Fibroblast of peridontal ligament (primary cell): ENCODE data around the gene BORCS5.
"Not testable (repeated sequence)": the region's sequence is repeated elsewhere in the genome, so short reads cannot be mapped to it uniquely, and the experiment has no call there.

ENCODE experiments used
- DNase-seq: peaks from one replicate; pipeline ENCODE4 v3.0.0-alpha.2; 2010; ENCODE audit errors: extremely low read depth

Gene BORCS5

DNA sequence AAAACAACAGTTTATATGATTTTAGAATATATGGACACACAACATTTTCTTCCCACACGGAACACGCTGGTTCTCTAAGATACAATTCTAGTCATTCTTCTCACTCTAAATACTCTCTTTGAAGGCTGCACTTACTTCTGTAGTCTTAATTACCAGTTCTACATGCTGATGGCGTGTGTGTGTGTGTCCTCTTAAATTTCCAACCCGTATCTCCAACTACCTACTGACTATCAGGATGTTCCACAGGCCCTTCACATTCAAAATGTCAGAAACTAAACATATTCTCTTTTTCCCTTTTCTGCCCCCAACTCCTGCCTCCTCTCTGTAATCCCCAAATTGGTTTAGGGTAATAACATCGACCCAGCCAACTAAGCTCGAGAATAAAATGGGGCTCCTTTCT is 130.6 kb downstream of the BORCS5 start:
- no peak for DNase-seq

DNA sequence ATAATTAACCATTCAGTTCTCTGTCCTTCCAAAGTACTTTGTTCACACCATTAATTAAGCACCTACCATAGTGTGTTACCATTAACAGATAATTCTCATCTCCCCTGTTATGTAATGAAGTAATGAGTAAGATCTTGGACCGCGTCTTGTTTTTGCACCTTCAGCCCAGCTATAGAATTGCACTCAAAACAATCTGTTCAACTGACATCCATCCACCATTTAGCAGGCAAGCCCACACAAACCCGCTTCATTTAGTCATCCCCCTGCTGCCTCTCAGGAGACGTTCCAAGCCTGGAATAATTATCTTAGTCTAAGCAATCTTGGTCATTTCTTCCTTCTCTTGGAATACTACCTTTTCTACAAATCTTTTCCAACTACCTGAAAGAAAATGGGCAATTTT is 131.4 kb downstream of the BORCS5 start:
- no peak for DNase-seq

DNA sequence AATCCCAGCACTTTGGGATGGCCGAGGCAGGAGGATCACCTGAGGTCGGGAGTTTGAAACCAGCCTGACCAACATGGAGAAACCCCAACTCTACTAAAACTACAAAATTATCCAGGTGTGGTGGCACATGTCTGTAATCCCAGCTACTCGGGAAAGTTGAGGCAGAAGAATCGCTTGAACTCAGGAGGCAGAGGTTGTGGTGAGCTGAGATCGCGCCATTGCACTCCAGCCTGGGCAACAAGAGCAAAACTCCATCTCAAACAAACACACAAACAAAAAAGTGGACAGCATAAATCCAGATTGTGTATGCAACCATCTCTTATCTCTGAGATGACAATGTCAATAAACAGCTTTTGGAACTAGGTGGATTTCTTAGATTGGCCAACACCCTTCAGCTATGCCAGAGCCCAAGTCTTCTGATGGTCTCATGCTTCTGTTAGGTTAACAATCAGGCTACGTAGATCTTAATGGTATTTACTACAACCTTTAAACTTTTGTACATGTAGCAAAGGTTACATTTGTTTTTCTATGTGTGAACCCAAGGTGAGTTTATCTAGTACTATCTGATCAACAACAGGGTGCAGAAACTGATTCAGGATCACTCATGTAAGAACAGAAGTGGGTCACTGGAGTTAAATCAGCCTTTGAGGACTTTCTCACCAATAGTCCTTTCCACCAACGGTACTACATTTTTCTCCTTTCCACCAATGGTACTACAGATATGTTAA is 132.1 kb downstream of the BORCS5 start:
- DNase-seq, result no peak

DNA sequence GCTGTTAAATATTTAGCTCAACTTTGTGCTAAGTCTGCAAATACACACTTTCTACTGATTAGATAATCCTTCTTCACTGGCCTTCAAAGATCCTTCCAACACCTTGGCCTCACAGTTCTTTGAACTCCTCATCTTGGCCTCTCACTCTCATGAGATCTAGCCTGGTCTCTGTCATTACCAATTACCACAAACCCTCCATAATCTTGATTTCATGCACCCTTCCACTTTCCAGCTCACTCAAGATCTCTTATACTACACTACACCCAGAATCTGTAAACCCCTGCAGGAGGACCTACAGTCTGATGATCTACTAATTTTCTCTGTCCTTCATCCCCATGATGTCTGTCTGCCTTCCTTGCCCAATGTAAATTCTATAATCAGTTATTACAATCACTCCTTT is 134.7 kb downstream of the BORCS5 start:
- no peak for DNase-seq

DNA sequence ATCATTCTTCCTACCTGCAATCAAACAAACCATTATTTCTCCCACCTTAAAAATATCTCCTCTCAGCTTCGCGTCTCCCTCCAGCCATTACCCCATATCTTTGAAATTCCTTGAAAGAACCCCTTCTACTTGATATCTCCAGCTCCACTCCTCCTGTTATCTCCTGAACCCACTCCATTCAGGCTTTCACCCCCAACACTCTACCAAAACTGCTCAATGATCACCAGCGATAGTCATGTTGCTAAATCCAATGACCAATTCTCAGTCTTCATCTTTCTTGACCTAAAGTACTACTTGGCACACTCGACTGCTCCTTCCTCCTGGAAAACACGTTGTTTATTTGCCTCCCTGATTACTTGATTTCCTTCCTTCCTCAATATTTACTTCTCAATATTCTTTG is 135.7 kb downstream of the BORCS5 start:
- DNase-seq, result no peak

DNA sequence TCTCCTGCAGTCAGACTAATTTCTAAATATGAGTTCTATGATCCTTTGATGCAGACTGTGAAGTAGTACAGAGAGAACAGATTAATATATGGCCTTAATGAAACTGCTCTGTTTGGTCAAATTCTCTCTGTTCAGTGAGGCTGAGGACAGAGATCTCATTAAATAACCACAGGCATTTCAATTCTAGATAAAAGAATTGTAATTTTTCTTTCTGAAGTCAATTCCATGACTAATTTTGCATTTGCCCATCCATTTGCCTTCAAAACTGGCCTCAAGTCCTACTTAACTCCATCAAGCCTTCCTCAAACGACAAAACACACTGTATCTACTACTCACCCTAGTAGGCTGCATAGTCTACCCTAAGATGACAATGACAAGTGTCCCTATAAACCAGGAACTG is 138.7 kb downstream of the BORCS5 start:
- no peak for DNase-seq

DNA sequence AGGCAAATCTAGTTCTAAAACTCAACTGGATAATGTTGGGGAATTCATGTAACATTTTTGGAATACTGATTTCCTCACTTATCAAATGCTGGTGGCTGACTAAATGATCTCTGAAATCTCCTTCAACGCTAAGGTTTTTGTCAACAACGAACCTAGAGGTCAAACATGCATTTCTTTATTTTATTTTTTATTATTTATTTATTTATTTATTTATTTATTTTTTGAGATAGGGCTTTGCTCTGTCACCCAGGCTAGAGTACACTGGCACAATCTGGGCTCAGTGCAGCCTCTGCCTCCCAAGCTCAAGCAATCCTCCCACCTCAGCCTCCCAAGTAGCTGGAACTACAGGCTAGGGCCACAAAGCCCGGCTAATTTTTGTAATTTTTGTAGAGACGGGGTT is 141.3 kb downstream of the BORCS5 start:
- DNase-seq, result no peak

DNA sequence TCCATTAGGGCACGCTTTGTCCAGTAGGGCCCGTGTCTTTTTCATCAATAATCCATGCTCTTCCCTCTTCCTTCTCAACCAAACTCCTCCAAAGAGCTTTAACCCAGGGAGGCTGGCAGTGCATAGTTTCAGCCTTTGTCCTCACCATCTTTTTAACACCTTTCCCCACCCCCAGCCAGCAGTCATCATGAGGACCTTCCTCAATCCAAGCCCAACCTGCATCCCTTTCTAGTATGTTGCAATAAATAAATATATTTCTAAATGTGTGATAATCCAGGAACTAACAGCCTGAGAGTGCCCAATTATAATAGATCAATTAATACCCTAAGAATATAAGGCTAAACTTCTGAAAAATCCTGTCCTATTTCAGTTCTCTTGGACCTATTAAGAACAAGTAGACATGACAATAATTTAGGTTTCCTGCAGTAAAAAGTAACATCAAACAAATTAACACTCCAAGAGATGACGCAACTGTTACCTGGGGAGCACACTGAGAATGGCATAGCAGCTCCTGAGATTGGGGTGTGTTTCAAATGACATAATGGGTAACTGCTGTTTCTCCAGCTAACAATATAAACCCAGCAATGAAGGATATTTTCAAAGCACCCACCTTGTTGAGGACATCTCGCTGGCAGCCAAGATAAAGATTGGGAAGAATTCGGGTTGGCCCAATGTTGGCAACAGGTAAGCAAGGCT is 143.2 kb downstream of the BORCS5 start:
- DNase-seq, result no peak

DNA sequence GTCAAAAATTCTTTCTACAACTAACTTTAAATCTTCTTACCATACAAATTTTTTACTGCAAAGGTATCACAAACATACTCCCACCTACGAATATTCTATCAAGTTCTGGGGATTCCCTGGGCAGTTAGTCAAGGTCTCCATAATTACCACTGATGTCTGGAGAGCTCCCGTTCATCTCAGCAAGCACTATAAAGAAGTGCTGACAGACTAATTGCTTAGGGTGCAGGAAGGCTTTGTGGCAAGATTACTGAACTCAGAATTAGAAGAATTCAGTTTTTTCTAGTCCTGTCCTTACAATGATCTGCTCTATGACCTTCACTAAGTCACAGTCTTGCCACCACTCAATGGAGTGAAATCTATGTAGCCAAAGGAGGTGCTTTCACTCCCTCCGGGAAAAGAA is 144.2 kb downstream of the BORCS5 start:
- no peak for DNase-seq

DNA sequence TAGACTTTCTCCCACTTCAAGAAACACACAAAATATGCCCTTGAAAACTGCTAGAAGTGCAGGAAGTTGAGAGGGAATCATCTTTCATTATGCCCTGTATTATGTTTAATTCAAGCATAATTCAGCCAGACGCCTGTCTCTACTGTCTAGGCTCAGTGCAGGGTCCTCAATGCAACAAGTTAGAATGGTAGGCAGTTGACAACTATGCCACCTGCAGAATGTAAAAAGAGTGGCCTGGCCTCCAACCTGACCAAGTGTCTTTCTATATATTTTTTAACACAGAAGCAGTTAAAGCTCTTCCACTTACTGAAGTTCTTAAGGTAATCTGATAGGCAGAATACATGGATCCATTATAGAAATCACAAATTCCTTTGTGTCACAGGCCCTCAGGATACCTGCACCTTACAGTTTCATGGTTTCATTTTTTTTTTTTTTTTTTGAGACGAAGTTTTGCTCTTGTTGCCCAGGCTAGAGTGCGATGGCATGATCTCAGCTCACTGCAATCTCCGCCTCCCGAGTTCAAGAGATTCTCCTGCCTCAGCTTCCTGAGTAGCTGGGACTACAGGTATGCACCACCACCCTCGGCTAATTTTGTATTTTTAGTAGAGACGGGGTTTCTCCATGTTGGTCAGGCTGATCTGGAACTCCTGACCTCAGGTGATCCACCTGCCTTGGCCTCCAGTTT is 145.4 kb downstream of the BORCS5 start:
- DNase-seq, result not testable (repeated sequence)

DNA sequence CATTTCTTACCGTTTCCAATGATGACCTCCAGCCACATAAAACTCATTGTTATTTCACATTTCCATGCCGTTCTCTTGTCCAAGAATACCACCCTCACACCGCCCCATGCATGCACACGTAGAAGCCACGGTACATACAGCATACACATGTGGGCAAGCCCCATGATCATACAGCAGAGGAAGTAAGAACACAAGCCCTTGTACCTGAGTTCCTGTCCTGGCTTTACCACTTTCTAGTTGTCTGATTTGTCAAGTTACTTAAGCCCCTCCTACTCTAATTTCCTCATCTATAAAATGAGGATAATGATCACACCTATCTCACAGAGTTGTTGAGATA is 145.9 kb downstream of the BORCS5 start:
- no peak for DNase-seq

DNA sequence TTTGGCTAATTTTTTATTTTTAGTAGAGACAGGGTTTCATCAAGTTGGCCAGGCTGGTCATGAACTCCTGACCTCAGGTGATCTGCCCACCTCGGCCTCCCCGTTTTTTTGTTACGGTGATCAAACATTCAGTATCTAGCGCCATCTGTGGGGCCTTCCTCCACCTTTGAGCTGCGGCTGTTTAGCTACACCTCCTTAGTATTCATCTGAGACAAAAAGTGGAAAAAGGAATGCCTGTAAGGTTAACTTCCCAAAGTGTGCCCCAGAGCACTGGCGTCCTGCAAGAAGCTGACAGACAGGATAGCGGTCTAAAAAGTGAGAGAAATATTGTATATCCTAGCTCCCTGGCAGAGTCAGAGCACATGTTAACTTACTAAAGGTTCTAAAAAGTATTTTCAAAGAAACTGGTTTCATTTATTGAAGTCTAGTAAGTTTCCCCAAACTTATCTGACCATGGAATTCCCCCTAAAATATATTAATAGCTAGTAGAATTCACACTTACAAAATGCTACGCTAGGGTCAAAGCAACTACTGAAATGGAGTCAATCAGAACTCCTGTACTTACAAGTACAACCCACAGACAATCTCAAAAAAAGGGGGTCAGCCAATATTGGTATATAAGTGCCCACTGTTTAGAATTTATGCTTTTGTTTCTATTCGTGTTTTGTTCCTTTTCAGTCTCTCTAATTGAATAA is 146.7 kb downstream of the BORCS5 start:
- DNase-seq, result no peak

DNA sequence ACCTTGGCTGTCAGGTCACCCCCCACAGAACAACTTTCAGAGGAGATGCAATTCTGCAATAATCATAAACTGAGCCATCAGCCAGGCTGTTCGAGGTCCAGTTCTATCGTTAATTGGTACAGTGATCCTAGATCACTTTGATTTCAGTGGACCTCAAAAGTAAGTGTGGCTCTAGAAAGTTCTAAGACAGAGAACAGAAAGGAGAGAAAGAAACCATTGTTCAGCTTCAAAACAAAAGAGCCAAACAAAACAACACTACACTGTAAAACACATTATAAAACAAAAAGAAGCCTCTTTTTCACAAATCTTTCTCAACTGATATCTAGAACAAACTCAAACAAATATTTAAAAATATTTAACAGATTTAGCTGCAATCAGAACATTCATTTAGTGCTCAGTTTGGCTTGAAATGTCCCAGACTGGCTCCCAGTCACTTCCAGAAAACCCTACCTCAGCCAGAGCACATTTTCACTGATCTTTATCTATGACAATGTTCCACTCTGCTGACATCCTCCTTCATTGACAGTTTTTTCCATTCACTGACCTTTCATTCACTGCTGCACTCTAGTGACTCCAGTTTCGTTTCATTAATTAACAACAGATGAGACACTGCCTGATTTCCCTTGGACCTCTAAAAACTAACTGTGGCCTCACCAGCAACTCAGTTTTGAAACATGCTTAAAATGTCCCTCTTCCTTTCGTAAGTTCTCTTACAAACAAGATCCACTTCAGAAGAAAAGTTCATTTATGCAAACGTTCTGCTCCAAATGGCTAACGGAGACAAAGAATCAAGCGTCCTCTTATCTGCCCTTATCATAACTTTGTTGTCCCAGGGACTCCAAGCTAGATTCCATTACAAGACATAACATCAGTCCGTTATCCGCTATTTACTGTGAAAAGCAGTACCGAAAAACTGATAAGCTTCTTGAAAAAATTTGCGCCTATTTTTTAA is 148.9 kb downstream of the BORCS5 start:
- peak; percentile 89 for DNase-seq

DNA sequence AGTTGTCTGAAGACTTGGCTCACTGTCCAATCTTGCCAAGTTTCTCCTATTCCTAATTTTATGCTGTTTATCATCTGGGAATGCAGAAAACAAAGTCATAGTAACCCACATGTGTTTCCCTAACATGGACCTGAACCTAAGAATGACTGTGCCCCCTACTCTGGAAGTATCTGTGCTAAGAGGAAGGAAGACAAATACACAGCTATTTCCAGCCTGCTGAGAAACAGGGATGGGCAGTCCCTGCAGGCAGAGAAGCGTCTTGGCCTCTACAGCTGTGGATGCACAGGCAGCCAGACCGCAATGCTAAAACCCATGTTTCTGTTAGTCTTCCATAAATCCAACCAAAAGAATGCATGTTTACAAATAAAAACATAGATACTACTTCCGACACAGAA is 149.6 kb downstream of the BORCS5 start:
- DNase-seq, result peak; percentile 73

DNA sequence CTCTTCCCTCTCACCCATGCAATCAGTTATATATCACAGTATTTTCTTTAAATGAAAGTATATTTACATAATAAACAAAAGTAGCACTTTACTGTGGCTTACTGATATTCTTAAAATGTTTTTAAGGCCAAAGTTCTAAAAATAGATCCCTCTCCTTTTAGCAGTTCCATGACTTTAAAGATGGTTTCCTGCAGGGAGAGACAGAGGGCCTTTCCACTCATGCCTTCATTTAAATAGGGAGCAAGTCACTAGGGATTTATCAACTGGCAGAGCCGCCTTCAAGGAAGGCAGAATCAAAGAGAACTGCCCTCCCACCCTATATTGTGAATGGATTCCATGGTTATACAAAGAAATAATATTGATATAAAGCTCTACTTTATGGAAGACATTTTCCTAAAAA is 150.2 kb downstream of the BORCS5 start:
- DNase-seq, result peak; percentile 14

DNA sequence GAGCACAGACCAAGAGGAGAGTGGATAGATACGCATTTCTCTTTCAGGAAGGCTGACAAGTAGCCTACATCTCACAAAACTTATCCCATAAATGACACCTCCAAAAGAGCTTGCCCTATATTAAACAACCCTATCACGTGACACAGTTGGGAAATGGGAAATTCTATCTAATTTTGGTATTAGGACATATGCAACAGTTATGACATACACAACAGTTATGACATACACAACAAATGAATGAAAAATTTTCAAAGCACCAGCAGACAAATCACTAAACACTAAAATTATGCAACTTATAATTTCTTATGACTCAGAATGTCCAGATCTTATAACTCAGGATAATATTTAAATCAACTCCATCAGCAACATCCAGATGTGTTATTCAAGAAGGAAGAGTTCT is 151.7 kb downstream of the BORCS5 start:
- peak; percentile 85 for DNase-seq

DNA sequence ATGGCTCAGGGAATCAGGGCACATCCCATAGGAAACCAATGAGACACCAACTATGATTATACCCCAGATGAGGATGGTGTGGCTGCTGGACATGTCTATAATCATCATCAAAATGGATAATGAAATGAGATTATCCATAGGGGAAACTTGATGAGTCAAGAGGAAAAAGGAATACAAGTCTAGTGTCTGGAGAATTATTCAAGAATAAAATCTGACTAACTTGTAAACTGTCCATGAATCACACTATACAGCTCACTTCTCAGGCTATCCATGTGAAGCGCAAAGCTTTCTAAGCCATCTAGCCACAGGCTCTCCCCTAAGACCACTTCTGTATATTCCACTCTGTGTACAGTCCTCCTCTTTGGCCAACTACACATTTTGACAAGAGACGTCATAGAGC is 153.3 kb downstream of the BORCS5 start:
- DNase-seq, result peak; percentile 80

DNA sequence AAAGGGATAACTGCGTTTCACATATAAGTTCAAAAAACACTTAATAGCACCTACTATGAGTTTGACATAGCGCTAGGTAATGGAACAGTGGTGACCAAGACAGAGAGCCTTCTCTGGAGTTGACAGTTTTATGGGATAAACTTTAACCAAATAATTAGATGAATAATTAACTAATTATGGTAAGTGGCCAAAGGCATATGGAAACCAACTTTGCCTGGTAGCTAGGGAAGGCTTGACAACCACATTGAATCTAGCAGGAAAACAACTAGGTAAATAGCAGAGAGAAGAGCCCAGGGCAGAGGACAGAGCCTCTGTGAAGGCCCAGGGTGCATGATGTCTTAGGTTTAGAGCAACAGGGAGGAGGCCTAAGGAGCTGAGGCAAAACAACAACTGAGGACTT is 153.7 kb downstream of the BORCS5 start:
- no peak for DNase-seq

DNA sequence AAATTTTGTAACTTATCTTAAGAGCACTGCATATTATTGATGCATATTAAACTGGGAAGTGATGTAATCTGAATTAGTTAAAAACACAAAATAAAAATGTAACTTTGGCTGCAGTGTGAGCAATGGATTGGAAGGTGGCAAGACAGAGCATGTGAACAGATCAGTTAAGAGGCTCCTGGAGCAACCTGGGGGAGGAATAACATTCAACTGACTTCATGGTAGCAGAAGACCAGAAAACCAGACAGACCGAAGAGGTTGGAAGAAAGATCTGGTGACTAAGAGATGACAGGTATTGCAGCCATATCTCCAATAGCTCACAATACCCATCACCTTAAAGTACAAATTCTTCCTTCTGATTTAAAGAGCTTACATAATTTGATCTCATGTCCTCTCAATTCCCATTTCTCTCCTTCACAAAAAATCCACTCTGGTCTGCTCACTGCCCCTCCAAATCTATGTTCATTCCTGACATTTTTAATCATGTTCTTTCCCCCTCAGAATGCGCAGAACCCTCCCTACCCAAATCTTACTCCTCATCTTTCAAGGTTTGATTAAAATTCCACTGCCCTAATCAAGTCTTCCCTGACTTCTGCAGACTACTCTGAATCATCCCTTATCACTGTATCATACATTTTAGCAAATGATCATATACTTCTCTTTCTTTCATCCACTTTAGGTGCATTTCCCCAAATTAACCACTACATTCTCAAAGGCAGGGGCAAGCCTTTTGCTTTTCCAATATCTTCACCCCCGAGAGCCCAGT is 154.3 kb downstream of the BORCS5 start:
- no peak for DNase-seq

DNA sequence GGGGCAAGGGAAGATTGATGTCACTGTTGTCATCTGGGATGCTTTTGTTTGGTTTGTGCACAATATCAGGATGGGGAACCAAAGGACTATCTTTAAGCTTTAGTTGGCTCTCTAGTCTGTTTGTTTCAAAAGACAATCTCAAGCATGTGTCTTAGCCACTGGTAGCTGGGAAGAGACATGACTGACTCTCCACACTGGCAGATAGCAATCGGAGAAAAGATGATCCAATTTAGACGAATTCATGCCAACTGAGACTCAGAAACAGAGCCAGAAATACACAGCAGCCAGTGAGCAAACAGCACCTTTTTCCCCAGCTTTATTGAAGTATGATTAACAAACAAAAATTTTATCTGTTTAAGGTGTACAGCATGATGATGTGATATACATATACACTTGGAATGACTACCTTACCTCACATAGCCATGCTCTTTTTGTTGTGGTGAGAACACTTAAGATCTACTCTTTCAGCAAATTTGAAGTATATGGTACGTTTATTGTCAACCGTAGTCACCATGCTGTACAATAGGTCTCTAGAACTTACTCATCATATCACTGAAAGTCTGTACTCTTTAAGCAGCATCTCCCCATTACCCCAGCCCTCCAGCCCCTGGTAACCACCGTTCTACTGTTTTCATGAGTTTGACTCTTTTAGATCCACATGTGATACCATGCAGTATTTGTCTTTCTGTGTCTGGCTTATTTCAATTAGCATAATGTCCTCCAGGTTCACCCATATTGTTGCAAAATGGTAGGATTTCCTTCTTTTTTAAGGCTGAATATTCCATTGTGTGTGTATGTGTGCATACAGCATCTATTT is 155.2 kb downstream of the BORCS5 start:
- no peak for DNase-seq
